Forelimb muscle (tissue), 1 donor: Measurements from ENCODE around the gene ADAT1. TPM values are rescaled to one million over a fixed set of nuclear protein-coding genes. Genes with fewer than 3 reads are reported as not detected.

ENCODE experiments used
- polyA plus RNA-seq: library from polyadenylated mRNA; unstranded; fragments of 120-200 nt; gene quantifications from one replicate; pipeline ENCODE4 v1.2.1, GENCODE V29; 2013; ENCODE audit not compliant: insufficient read length

Gene ADAT1
- polyA plus RNA-seq, 1 donor = 31.7 TPM

Other genes with a start within 250 kb of the ADAT1 start
- 72.9 TPM for gene CFDP1, start 189.8 kb downstream of the ADAT1 start, polyA plus RNA-seq
- 18.6 TPM for gene TMEM170A, start 158.6 kb downstream of the ADAT1 start, polyA plus RNA-seq
- gene CHST6, start 127.8 kb downstream of the ADAT1 start, polyA plus RNA-seq = 2.1 TPM
- gene CHST5, start 87.2 kb downstream of the ADAT1 start, polyA plus RNA-seq = 0.27 TPM
- 6.1 TPM for gene TMEM231, start 67.0 kb downstream of the ADAT1 start, polyA plus RNA-seq
- gene GABARAPL2, start 56.9 kb downstream of the ADAT1 start, polyA plus RNA-seq = 118 TPM
- gene KARS1, start 24.4 kb upstream of the ADAT1 start, polyA plus RNA-seq = 127 TPM
- gene TERF2IP, start 24.5 kb upstream of the ADAT1 start, polyA plus RNA-seq = 59.1 TPM
- gene CPHXL2, start 53.7 kb upstream of the ADAT1 start, polyA plus RNA-seq = not detected
- not detected for gene DUXB, start 78.2 kb upstream of the ADAT1 start, polyA plus RNA-seq
- not detected for gene CPHXL, start 103.2 kb upstream of the ADAT1 start, polyA plus RNA-seq